Mesenchymal stem cell (in vitro differentiated cells and primary cell): ENCODE results near the gene DNAJB2.

ENCODE experiments used
- DNase-seq: peaks from one replicate; pipeline ENCODE4 v3.0.0-alpha.2; 2013
- H2AFZ ChIP-seq: one replicate; pipeline ENCODE4 v1.6.1; 2013; ENCODE audit warnings: low read depth, mild to moderate bottlenecking, control low read depth, inconsistent platforms, low read length, moderate library complexity
- H2AK5ac ChIP-seq: 2 replicates; pipeline ENCODE4 v1.6.1; 2013; ENCODE audit warnings: low read length, moderate library complexity, mild to moderate bottlenecking, inconsistent platforms; ENCODE audit not compliant: severe bottlenecking
- H2BK120ac ChIP-seq: one replicate; pipeline ENCODE4 v1.6.1; 2013; ENCODE audit warnings: low read depth, mild to moderate bottlenecking, inconsistent platforms, low read length, moderate library complexity
- H2BK12ac ChIP-seq, 2 experiments: one replicate each; pipeline ENCODE4 v1.6.1; 2013; ENCODE audit warnings: inconsistent platforms in 2 of 2, low read length in 2 of 2, mild to moderate bottlenecking in 2 of 2, moderate library complexity in 2 of 2, control low read depth in 1 of 2
- H2BK15ac ChIP-seq: one replicate; pipeline ENCODE4 v1.6.1; 2013; ENCODE audit warnings: mild to moderate bottlenecking, low read depth, inconsistent platforms; ENCODE audit not compliant: poor library complexity, severe bottlenecking
- H2BK5ac ChIP-seq: 2 replicates; pipeline ENCODE4 v1.6.1; 2013; ENCODE audit warnings: low read depth, mild to moderate bottlenecking, low read length, control low read depth, inconsistent platforms; ENCODE audit not compliant: poor library complexity, severe bottlenecking
- H3K14ac ChIP-seq, 2 experiments: one replicate each; pipeline ENCODE4 v1.6.1; 2013; ENCODE audit warnings: inconsistent platforms in 2 of 2, low read length in 2 of 2, control low read depth in 1 of 2, mild to moderate bottlenecking in 1 of 2, moderate library complexity in 1 of 2
- H3K18ac ChIP-seq, 2 experiments: one replicate each; pipeline ENCODE4 v1.6.1; 2013; ENCODE audit warnings: inconsistent platforms in 2 of 2, low read length in 2 of 2, control low read depth in 1 of 2, low read depth in 1 of 2, mild to moderate bottlenecking in 1 of 2
- H3K23ac ChIP-seq, 2 experiments: one replicate each; pipeline ENCODE4 v1.6.1; 2013; ENCODE audit warnings: inconsistent platforms in 2 of 2, low read length in 2 of 2, mild to moderate bottlenecking in 2 of 2, moderate library complexity in 2 of 2, control low read depth in 1 of 2
- H3K27ac ChIP-seq: 2 replicates; pipeline ENCODE4 v1.5.1; 2013; ENCODE audit warnings: mild to moderate bottlenecking, moderate library complexity, low read length, control low read depth, inconsistent platforms; ENCODE audit not compliant: poor library complexity, severe bottlenecking
- H3K27me3 ChIP-seq, 2 experiments: 2 replicates each; pipeline versions ENCODE4 v1.6.1 to v1.7.0; 2013; ENCODE audit warnings: low read length in 2 of 2, mild to moderate bottlenecking in 2 of 2, moderate library complexity in 2 of 2, control low read depth in 1 of 2, inconsistent platforms in 1 of 2; ENCODE audit not compliant: control insufficient read depth in 1 of 2, insufficient read depth in 1 of 2
- H3K36me3 ChIP-seq, 2 experiments: 2 replicates each; pipeline versions ENCODE4 v1.6.1 to v1.7.0; 2013; ENCODE audit warnings: low read length in 2 of 2, control low read depth in 1 of 2, inconsistent platforms in 1 of 2, low read depth in 1 of 2, mild to moderate bottlenecking in 1 of 2; ENCODE audit not compliant: insufficient read depth in 2 of 2, control insufficient read depth in 1 of 2
- H3K4ac ChIP-seq, 2 experiments: one replicate each; pipeline ENCODE4 v1.6.1; 2013; ENCODE audit warnings: inconsistent platforms in 2 of 2, low read length in 2 of 2, mild to moderate bottlenecking in 2 of 2, moderate library complexity in 2 of 2, control low read depth in 1 of 2, low read depth in 1 of 2
- H3K4me1 ChIP-seq: 2 replicates; pipeline ENCODE4 v1.6.1; 2013; ENCODE audit warnings: low read depth, low read length, control low read depth; ENCODE audit not compliant: control insufficient read depth, insufficient read depth
- H3K4me2 ChIP-seq: 2 replicates; pipeline ENCODE4 v1.6.1; 2013; ENCODE audit warnings: low read length, mild to moderate bottlenecking, inconsistent platforms; ENCODE audit not compliant: poor library complexity, severe bottlenecking
- H3K4me3 ChIP-seq, 2 experiments: 2 replicates each; pipeline versions ENCODE4 v1.5.1 to v1.7.0; 2013; ENCODE audit warnings: low read length in 2 of 2, mild to moderate bottlenecking in 2 of 2, control low read depth in 1 of 2, low read depth in 1 of 2; ENCODE audit not compliant: insufficient read depth in 1 of 2
- H3K79me1 ChIP-seq: replicated peaks from 2 replicates; pipeline ENCODE4 v1.6.1; 2013; ENCODE audit warnings: mild to moderate bottlenecking, control low read depth, low read length, inconsistent platforms; ENCODE audit not compliant: poor library complexity, severe bottlenecking
- H3K9ac ChIP-seq: 2 replicates; pipeline ENCODE4 v1.7.0; 2013; ENCODE audit warnings: mild to moderate bottlenecking, low read length, moderate library complexity
- H3K9me3 ChIP-seq: 2 replicates; pipeline ENCODE4 v1.7.0; 2013; ENCODE audit warnings: mild to moderate bottlenecking, low read length; ENCODE audit not compliant: control insufficient read depth
- H4K8ac ChIP-seq: one replicate; pipeline ENCODE4 v1.6.1; 2013; ENCODE audit warnings: inconsistent platforms, mild to moderate bottlenecking, low read length, moderate library complexity
- H4K91ac ChIP-seq: one replicate; pipeline ENCODE4 v1.6.1; 2013; ENCODE audit warnings: mild to moderate bottlenecking, low read length, inconsistent platforms
- WGBS: methylation state at CpG from one replicate; pipeline ENCODE4 v1.1.7; 2013; ENCODE audit warnings: mixed read lengths; 5-methylcytosine and 5-hydroxymethylcytosine counted together

DNAJB2 gene

GRCh38 chr2:219250049-219250781 lies 29.0 kb upstream of the DNAJB2 start:
- Histone ChIP-seq H2BK5ac (peak overlapping the region; percentile 95), H3K9ac (peak overlapping the region; percentile 63), H3K27ac (peak overlapping the region; percentile 99), H2AFZ (no peak overlapping the region), H2BK12ac (peak overlapping the region; percentile 35 to 57), H2BK15ac (peak overlapping the region; percentile 73), H2AK5ac (peak overlapping the region; percentile 89), H3K36me3 (peaks cover 32 to 33% of the 10 kb centered on the region in 2 experiments), H3K4ac (peak overlapping the region; percentile 77 to 79), H3K18ac (peak overlapping the region; percentile 13 to 46), H3K4me2 (no peak overlapping the region), H4K91ac (peak overlapping the region; percentile 97), H4K8ac (peak overlapping the region; percentile 74), H2BK120ac (no peak overlapping the region), H3K23ac (no peak overlapping the region), H3K4me1 (peaks cover 69% of the 10 kb centered on the region), H3K79me1 (peaks cover 15% of the 10 kb centered on the region), H3K14ac (peak overlapping the region in 1 of 2 experiments; percentile 64), H3K9me3 (no peaks in the 10 kb centered on the region), H3K4me3 (peak overlapping the region in 1 of 2 experiments; percentile 10), H3K27me3 (peaks cover 0 to 11% of the 10 kb centered on the region in 2 experiments)
- peak; percentile 59 for DNase-seq
- 95% methylated on average over 22 of the region's 22 CpGs for WGBS

- Histone ChIP-seq H3K23ac (no peak overlapping the region), H3K27me3 (peaks cover 0 to 16% of the 10 kb centered on the region in 2 experiments), H3K4me1 (peaks cover 66% of the 10 kb centered on the region), H3K9ac (no peak overlapping the region), H2BK15ac (no peak overlapping the region), H3K4me2 (peak overlapping the region; percentile 36), H3K27ac (peak overlapping the region; percentile 99), H2AK5ac (peak overlapping the region; percentile 89), H4K91ac (no peak overlapping the region), H3K36me3 (peaks cover 31% of the 10 kb centered on the region in 2 experiments), H3K79me1 (peaks cover 11% of the 10 kb centered on the region), H2AFZ (no peak overlapping the region), H4K8ac (peak overlapping the region; percentile 35), H3K4ac (peak overlapping the region in 1 of 2 experiments; percentile 26), H3K14ac (peak overlapping the region in 1 of 2 experiments; percentile 35), H3K9me3 (no peaks in the 10 kb centered on the region), H3K4me3 (peak overlapping the region in 1 of 2 experiments; percentile 85), H2BK5ac (no peak overlapping the region), H3K18ac (no peak overlapping the region), H2BK120ac (no peak overlapping the region), H2BK12ac (peak overlapping the region in 1 of 2 experiments; percentile 51)
- peak; percentile 5 for DNase-seq
- 79% methylated on average over 6 of the region's 6 CpGs for WGBS
These were observed 27.5 kb upstream of the DNAJB2 start for GRCh38 chr2:219251656-219252055.

GRCh38 chr2:219252084-219252483 lies 27.1 kb upstream of the DNAJB2 start:
- H3K18ac ChIP-seq, result no peak overlapping the region
- no peak overlapping the region for H2BK15ac ChIP-seq
- H3K4me1 ChIP-seq, result peaks cover 65% of the 10 kb centered on the region
- no peak overlapping the region for H4K8ac ChIP-seq
- no peak overlapping the region for H2AFZ ChIP-seq
- no peak overlapping the region for H2BK120ac ChIP-seq
- H2BK5ac ChIP-seq, result no peak overlapping the region
- H3K79me1 ChIP-seq, result peaks cover 8% of the 10 kb centered on the region
- H3K27ac ChIP-seq, result peak overlapping the region; percentile 99
- peak overlapping the region in 1 of 2 experiments; percentile 51 for H2BK12ac ChIP-seq
- peaks cover 27 to 28% of the 10 kb centered on the region in 2 experiments for H3K36me3 ChIP-seq
- H4K91ac ChIP-seq, result no peak overlapping the region
- no peak overlapping the region for H3K9ac ChIP-seq
- no peak overlapping the region for H3K23ac ChIP-seq
- H3K4me2 ChIP-seq, result peak overlapping the region; percentile 100
- no peaks in the 10 kb centered on the region for H3K9me3 ChIP-seq
- peak overlapping the region; percentile 89 for H2AK5ac ChIP-seq
- H3K4ac ChIP-seq, result peak overlapping the region in 1 of 2 experiments; percentile 26
- H3K27me3 ChIP-seq, result peaks cover 0 to 16% of the 10 kb centered on the region in 2 experiments
- H3K4me3 ChIP-seq, result peak overlapping the region in 1 of 2 experiments; percentile 85
- H3K14ac ChIP-seq, result no peak overlapping the region
- no peak for DNase-seq
- WGBS, result 89% methylated on average over 1 of the region's 5 CpGs

GRCh38 chr2:219252570-219252899 lies 26.6 kb upstream of the DNAJB2 start:
- no peak overlapping the region for H4K91ac ChIP-seq
- H3K9ac ChIP-seq, result peak overlapping the region; percentile 70
- DNase-seq, result no peak

More at GRCh38 chr2:219252570-219252899, 26.6 kb upstream of the DNAJB2 start:
- Histone ChIP-seq H3K36me3 (peaks cover 22 to 24% of the 10 kb centered on the region in 2 experiments), H2AFZ (no peak overlapping the region), H3K4me3 (peak overlapping the region; percentile 64 to 85), H2BK15ac (no peak overlapping the region), H2AK5ac (no peak overlapping the region), H3K4me2 (peak overlapping the region; percentile 100), H2BK120ac (no peak overlapping the region), H3K79me1 (peaks cover 4% of the 10 kb centered on the region), H3K27me3 (peaks cover 0 to 16% of the 10 kb centered on the region in 2 experiments), H3K4me1 (peaks cover 62% of the 10 kb centered on the region), H4K8ac (no peak overlapping the region), H3K14ac (no peak overlapping the region), H2BK12ac (peak overlapping the region in 1 of 2 experiments; percentile 8), H3K9me3 (no peaks in the 10 kb centered on the region), H3K4ac (no peak overlapping the region), H3K23ac (no peak overlapping the region), H3K27ac (peak overlapping the region; percentile 38), H3K18ac (no peak overlapping the region), H2BK5ac (no peak overlapping the region)
- WGBS, result 25% methylated on average over 9 of the region's 9 CpGs
